DND-41 (cell line): ENCODE results near the gene PRPF6.

Experiments used
- ATAC-seq: fragments of 200-7000 bp; cut with Tn5 transposase; 3 replicates; pipeline ENCODE4 v1.9.1; 2021; ENCODE audit warnings: low read depth; ENCODE audit not compliant: insufficient read depth
- DNase-seq: peaks from one replicate; pipeline ENCODE4 v3.0.0-alpha.2; 2020
- H2AFZ ChIP-seq: 2 replicates; pipeline ENCODE4 v1.6.0; 2012; ENCODE audit warnings: low read depth, low read length
- H3K27ac ChIP-seq: 2 replicates; pipeline ENCODE4 v1.5.1; 2012; ENCODE audit warnings: low read length, inconsistent platforms
- H3K27me3 ChIP-seq: fragments of 200-600 bp; sonication (generic); 2 replicates; pipeline ENCODE4 v1.6.0; 2012; ENCODE audit warnings: low read length, mild to moderate bottlenecking, inconsistent platforms; ENCODE audit not compliant: insufficient read depth, poor library complexity
- H3K36me3 ChIP-seq: 2 replicates; pipeline ENCODE4 v1.5.1; 2012; ENCODE audit warnings: low read length, inconsistent platforms; ENCODE audit not compliant: insufficient read depth
- H3K4me1 ChIP-seq: 2 replicates; pipeline ENCODE4 v1.5.1; 2012; ENCODE audit warnings: mild to moderate bottlenecking, low read length; ENCODE audit not compliant: insufficient read depth
- H3K4me2 ChIP-seq: 2 replicates; pipeline ENCODE4 v1.6.0; 2012; ENCODE audit warnings: mild to moderate bottlenecking, moderate library complexity, low read length, inconsistent platforms; ENCODE audit not compliant: insufficient read depth
- H3K4me3 ChIP-seq, 2 experiments: fragments of 200-600 bp in 1 of 2; shearing (Covaris generic) in 1 of 2; 2 replicates each; pipeline ENCODE4 v1.5.1; 2012 to 2016; ENCODE audit warnings: inconsistent platforms in 2 of 2, low read length in 2 of 2, mild to moderate bottlenecking in 2 of 2, low read depth in 1 of 2, moderate library complexity in 1 of 2
- H3K79me2 ChIP-seq: 2 replicates; pipeline ENCODE4 v1.6.0; 2012; ENCODE audit warnings: low read length, inconsistent platforms; ENCODE audit not compliant: insufficient read depth
- H3K9ac ChIP-seq: 2 replicates; pipeline ENCODE4 v1.6.0; 2012; ENCODE audit warnings: low read depth, mild to moderate bottlenecking, inconsistent platforms, low read length, moderate library complexity
- H3K9me3 ChIP-seq: 2 replicates; pipeline ENCODE4 v1.5.1; 2012; ENCODE audit warnings: low read length, moderate library complexity, mild to moderate bottlenecking, inconsistent platforms; ENCODE audit not compliant: insufficient read depth, severe bottlenecking
- H4K20me1 ChIP-seq: 2 replicates; pipeline ENCODE4 v1.6.0; 2012; ENCODE audit warnings: low read length; ENCODE audit not compliant: insufficient read depth
- EZH2 ChIP-seq: IDR thresholded peaks from 3 replicates; pipeline ENCODE4 v1.6.1; 2012; ENCODE audit warnings: borderline replicate concordance, low read depth, mild to moderate bottlenecking, moderate library complexity, low read length, inconsistent platforms; ENCODE audit not compliant: severe bottlenecking
- TF ChIP-seq, protein P1 (sequence below): IDR thresholded peaks from 2 replicates; pipeline ENCODE4 v1.5.1; 2012; ENCODE audit warnings: borderline replicate concordance, low read length, moderate library complexity, mild to moderate bottlenecking; ENCODE audit not compliant: poor library complexity, severe bottlenecking; ENCODE audit errors: extremely low read depth

Gene PRPF6

DNA sequence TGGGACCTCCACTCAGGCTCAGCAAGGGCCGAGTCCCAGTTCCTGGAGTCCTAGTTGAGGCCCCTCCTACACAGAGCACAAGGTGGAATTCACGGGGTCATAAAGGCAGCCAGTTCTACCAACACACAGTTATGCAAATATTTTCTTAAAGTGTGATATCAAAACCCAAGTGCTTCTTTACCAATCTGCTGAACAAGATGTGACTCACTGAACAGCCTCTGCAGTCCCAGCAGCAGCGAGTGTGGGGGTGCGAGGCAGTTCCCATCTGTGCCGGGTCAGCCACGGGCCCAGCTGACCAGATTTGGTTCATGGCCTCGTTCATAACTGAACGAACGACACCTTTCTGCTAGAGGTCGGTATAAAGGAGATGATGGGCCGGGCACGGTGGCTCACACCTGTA, 77.6 kb downstream of the PRPF6 start:
- DNase-seq (no peak), ATAC-seq (no peak)
- Histone ChIP-seq H4K20me1 (no peaks in the 10 kb centered on the region), H3K9me3 (no peaks in the 10 kb centered on the region), H3K27me3 (no peaks in the 10 kb centered on the region), H3K79me2 (peaks cover 2% of the 10 kb centered on the region; the same call in 1 of the 2 replicates), H3K4me1 (peaks cover 17% of the 10 kb centered on the region), H3K4me3 (no peak overlapping the region), H3K27ac (no peak overlapping the region), H3K9ac (no peak overlapping the region), H3K4me2 (no peak overlapping the region), H2AFZ (no peak overlapping the region), H3K36me3 (no peaks in the 10 kb centered on the region)
- TF ChIP-seq, protein P1, sequence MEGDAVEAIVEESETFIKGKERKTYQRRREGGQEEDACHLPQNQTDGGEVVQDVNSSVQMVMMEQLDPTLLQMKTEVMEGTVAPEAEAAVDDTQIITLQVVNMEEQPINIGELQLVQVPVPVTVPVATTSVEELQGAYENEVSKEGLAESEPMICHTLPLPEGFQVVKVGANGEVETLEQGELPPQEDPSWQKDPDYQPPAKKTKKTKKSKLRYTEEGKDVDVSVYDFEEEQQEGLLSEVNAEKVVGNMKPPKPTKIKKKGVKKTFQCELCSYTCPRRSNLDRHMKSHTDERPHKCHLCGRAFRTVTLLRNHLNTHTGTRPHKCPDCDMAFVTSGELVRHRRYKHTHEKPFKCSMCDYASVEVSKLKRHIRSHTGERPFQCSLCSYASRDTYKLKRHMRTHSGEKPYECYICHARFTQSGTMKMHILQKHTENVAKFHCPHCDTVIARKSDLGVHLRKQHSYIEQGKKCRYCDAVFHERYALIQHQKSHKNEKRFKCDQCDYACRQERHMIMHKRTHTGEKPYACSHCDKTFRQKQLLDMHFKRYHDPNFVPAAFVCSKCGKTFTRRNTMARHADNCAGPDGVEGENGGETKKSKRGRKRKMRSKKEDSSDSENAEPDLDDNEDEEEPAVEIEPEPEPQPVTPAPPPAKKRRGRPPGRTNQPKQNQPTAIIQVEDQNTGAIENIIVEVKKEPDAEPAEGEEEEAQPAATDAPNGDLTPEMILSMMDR: no peak
- no peak for TF ChIP-seq EZH2

DNA sequence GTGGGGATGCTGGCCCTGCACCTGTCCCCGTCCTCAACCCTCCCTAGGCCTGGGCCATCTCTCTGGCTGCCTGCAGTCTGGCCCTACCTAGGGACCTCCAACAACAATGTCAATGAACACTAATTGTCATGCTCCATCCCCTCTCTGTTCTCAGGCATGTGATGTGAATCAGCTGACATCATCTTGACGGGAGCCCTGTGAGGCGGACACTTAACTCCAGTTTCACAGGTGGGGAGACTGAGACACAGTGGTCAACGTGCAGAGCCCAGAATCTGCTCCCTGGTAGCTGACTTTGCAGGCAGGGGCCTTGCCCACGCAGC, 81.3 kb downstream of the PRPF6 start:
- H3K4me3 ChIP-seq: peak overlapping the region; percentile 69 to 83
- H3K4me1 ChIP-seq: peaks cover 37% of the 10 kb centered on the region
- no peak for TF ChIP-seq EZH2
- TF ChIP-seq, protein P1: no peak
- peak overlapping the region; percentile 78 for H3K27ac ChIP-seq
- H3K36me3 ChIP-seq: no peaks in the 10 kb centered on the region
- DNase-seq: no peak
- H3K79me2 ChIP-seq: peaks cover 5% of the 10 kb centered on the region; the same call in 1 of the 2 replicates
- no peak for ATAC-seq
- H3K4me2 ChIP-seq: peak overlapping the region; percentile 91
- no peaks in the 10 kb centered on the region for H3K27me3 ChIP-seq
- no peaks in the 10 kb centered on the region for H3K9me3 ChIP-seq
- H2AFZ ChIP-seq: peak overlapping the region; percentile 92
- peak overlapping the region; percentile 87 for H3K9ac ChIP-seq
- peaks cover 14% of the 10 kb centered on the region for H4K20me1 ChIP-seq

DNA sequence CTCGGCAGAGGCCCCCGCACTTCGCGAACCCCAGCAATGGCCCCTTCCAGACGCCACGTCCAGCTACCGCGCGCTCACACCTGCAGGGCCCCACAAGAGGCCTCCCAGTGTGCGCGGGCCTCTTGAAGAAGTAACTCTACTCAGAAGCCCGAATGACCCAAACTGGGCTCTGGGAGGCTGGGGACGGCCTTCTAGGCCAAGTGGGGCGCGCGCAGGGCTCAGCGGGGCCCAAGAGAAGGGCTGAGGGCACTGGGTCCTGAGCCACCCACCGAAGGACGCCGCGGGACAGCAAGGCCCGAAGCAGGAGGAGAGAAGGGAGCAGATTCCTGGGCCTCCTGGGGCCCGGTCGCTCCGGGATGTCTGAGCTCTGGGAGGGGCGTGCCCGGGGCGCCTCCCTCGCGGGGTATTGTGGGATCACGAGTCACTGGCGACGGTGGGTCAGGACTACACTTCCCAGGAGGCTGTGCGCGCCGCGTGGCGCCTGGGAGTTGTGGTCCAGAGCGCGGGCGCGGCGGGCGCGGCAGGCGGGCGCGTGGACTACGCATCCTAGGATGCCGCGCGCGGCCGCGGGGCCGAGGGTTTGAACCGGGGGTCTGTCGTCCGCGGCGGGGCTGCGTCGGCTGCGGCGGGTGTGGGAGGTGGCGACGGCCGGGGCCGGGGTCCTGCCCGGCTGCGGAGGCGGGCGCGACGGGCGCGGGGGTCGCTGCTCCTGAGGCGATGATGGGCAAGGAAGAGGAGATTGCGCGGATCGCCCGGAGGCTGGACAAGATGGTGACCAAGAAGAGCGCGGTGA, 81.9 kb downstream of the PRPF6 start, which contains the start of gene TCEA2:
Gene TCEA2 (plus strand): TSS at position 603 of the 793 bp plus-strand sequence. CDS start 115 bp downstream, at position 718.
- H3K4me1 ChIP-seq: peaks cover 34% of the 10 kb centered on the region
- peak; percentile 98 for DNase-seq
- peaks cover 14% of the 10 kb centered on the region for H4K20me1 ChIP-seq
- peaks cover 5% of the 10 kb centered on the region; the same call in 1 of the 2 replicates for H3K79me2 ChIP-seq
- H3K4me3 ChIP-seq: peak within 1 kb of the TSS; percentile 69 to 83
- H3K9ac ChIP-seq: peak within 1 kb of the TSS; percentile 87
- H3K27me3 ChIP-seq: no peaks in the 10 kb centered on the region
- no peaks in the 10 kb centered on the region for H3K9me3 ChIP-seq
- H3K27ac ChIP-seq: peak within 1 kb of the TSS; percentile 78
- H2AFZ ChIP-seq: peak within 1 kb of the TSS; percentile 92
- H3K4me2 ChIP-seq: peak within 1 kb of the TSS; percentile 91
- no peak for TF ChIP-seq EZH2
- TF ChIP-seq, protein P1: no peak
- no peaks in the 10 kb centered on the region for H3K36me3 ChIP-seq
- ATAC-seq: peak; percentile 96
